Cardiac atrium fibroblast (primary cell): Measurements from ENCODE around the gene LMBRD2. TPM values are rescaled to one million over a fixed set of nuclear protein-coding genes. Genes with fewer than 3 reads are reported as not detected.

Experiments used
- total RNA-seq: library from RNA; depleted of rRNA; stranded (reverse); fragments of >200 nt; gene quantifications from 2 replicates; pipeline ENCODE4 v1.2.3, GENCODE V29; 2015

Gene LMBRD2
- 6.1 and 8.6 TPM in 2 replicates for total RNA-seq

GRCh38 chr5:36151434-36152323 is at the start of gene LMBRD2, which contains the start of gene SKP2:
Gene LMBRD2, minus strand, starts transcription at chr5:36151887. Its CDS starts 8,538 bp downstream, at chr5:36143349.
Gene SKP2, plus strand, starts transcription at chr5:36152111. Its CDS starts 152 bp downstream, at chr5:36152263.

GRCh38 chr5:36066540-36067210 is 85.0 kb downstream of the LMBRD2 start, which contains the start of gene UGT3A2:
Gene UGT3A2, minus strand, starts transcription at chr5:36066882. Its CDS starts 93 bp downstream, at chr5:36066789.

Other genes starting within 250 kb of the LMBRD2 start
- not detected in 2 replicates for gene CAPSL, start 213.3 kb downstream of the LMBRD2 start, total RNA-seq
- not detected in 2 replicates for gene UGT3A1, start 160.5 kb downstream of the LMBRD2 start, total RNA-seq
- gene UGT3A2, start 85.0 kb downstream of the LMBRD2 start, total RNA-seq = not detected in 2 replicates
- 17.8 and 38.1 TPM in 2 replicates for gene SKP2, start 224 bp upstream of the LMBRD2 start, total RNA-seq
- gene NADK2, start 90.0 kb upstream of the LMBRD2 start, total RNA-seq = 26.9 and 29.0 TPM in 2 replicates
- not detected in 2 replicates for gene RANBP3L, start 150.0 kb upstream of the LMBRD2 start, total RNA-seq